GM12878 (cell line): ENCODE data around the gene FERMT1. TPM values are rescaled to one million over a fixed set of nuclear protein-coding genes. Genes with fewer than 3 reads are reported as not detected.

Experiments used
- ATAC-seq: fragments of 200-7000 bp; cut with Tn5 transposase; 3 replicates; pipeline ENCODE4 v1.9.1; 2020; ENCODE audit warnings: mild to moderate bottlenecking, moderate library complexity
- BruUV-seq: library from RNA; stranded (reverse); fragments of 400-500 nt; replicated peaks from 2 replicates; lab custom pipeline; 2021; lab: Mats Ljungman, UMichigan
- CTCF ChIA-PET: fragments of 300-600 bp; sonication (Branson Sonifier 250); formaldehyde crosslinking; extraction: SDS; loops from one replicate; lab custom pipeline; 2021; ENCODE audit warnings: inconsistent platforms; lab: Yijun Ruan, JAX
- POLR2A ChIA-PET: fragments of 350-600 bp; formaldehyde crosslinking; extraction: SDS; loops from one replicate; lab custom pipeline; 2021; ENCODE audit warnings: inconsistent platforms; lab: Charles Lee
- RAD21 ChIA-PET: fragments of 300-600 bp; sonication (Branson Sonifier 250); formaldehyde crosslinking; loops from one replicate; lab custom pipeline; 2023; ENCODE audit warnings: antibody characterized with exemption; ENCODE audit not compliant: unreplicated experiment; lab: Charles Lee
- SMC1A ChIA-PET: fragments of 300-600 bp; sonication (Branson Sonifier 250); formaldehyde crosslinking; loops from one replicate; lab custom pipeline; 2023; ENCODE audit not compliant: unreplicated experiment, uncharacterized antibody; lab: Charles Lee
- DNase-seq: peaks from one replicate; pipeline ENCODE4 v3.0.0-alpha.2; 2011; ENCODE audit warnings: low read depth, low spot score
- FAIRE-seq: peaks from 3 replicates; lab custom pipeline; 2011; peaks lifted over from hg19 to GRCh38; lab: Jason Lieb, UNC
- H2AFZ ChIP-seq: 2 replicates; pipeline ENCODE4 v1.6.0; 2011; ENCODE audit warnings: low read depth, low read length, control low read depth; ENCODE audit not compliant: control insufficient read depth
- H3K27ac ChIP-seq: 2 replicates; pipeline ENCODE4 v1.5.1; 2011; ENCODE audit warnings: control low read depth; ENCODE audit not compliant: control insufficient read depth, insufficient read depth
- H3K27me3 ChIP-seq, 2 experiments: replicated peaks in 1 of 2; 2 replicates each; pipeline versions ENCODE4 v1.6.0 to v1.6.1; 2011; ENCODE audit warnings: low read length in 1 of 2; ENCODE audit not compliant: control insufficient read depth in 2 of 2, insufficient read depth in 2 of 2
- H3K36me3 ChIP-seq, 2 experiments: 2 replicates each; pipeline ENCODE4 v1.5.1; 2011; ENCODE audit warnings: low read length in 1 of 2; ENCODE audit not compliant: control insufficient read depth in 2 of 2, insufficient read depth in 2 of 2
- H3K4me1 ChIP-seq: 2 replicates; pipeline ENCODE4 v1.6.1; 2011; ENCODE audit warnings: mild to moderate bottlenecking, low read length, moderate library complexity, mixed read lengths; ENCODE audit not compliant: control insufficient read depth, insufficient read depth
- H3K4me2 ChIP-seq: 2 replicates; pipeline ENCODE4 v1.6.0; 2011; ENCODE audit warnings: control low read depth; ENCODE audit not compliant: control insufficient read depth, insufficient read depth
- H3K4me3 ChIP-seq: fragments of 200-600 bp; sonication (generic); 2 replicates; pipeline ENCODE4 v1.5.1; 2016
- H3K79me2 ChIP-seq: 2 replicates; pipeline ENCODE4 v1.6.0; 2011; ENCODE audit warnings: low read length; ENCODE audit not compliant: control insufficient read depth, insufficient read depth
- H3K9ac ChIP-seq: 2 replicates; pipeline ENCODE4 v1.8.0; 2011; ENCODE audit warnings: low read length, control low read depth, mixed read lengths; ENCODE audit not compliant: control insufficient read depth, insufficient read depth
- H3K9me3 ChIP-seq: replicated peaks from 3 replicates; pipeline ENCODE4 v1.5.1; 2011; ENCODE audit warnings: mild to moderate bottlenecking, low read length; ENCODE audit not compliant: control insufficient read depth, insufficient read depth
- H4K20me1 ChIP-seq: 2 replicates; pipeline ENCODE4 v1.6.0; 2011; ENCODE audit not compliant: control insufficient read depth, insufficient read depth
- CBX5 ChIP-seq: sonication (generic); IDR thresholded peaks from 2 replicates; pipeline ENCODE4 v1.6.1; 2016; ENCODE audit warnings: low read depth, moderate library complexity, mild to moderate bottlenecking, inconsistent platforms
- E2F8 ChIP-seq: fragments of 450-650 bp; IDR thresholded peaks from 2 replicates; pipeline ENCODE4 v1.6.1; 2018; ENCODE audit warnings: mild to moderate bottlenecking, low read depth, moderate library complexity; ENCODE audit not compliant: partially characterized antibody
- EZH2 ChIP-seq: IDR thresholded peaks from 2 replicates; pipeline ENCODE4 v1.6.1; 2012; ENCODE audit warnings: low read depth, mild to moderate bottlenecking, control low read depth, inconsistent platforms, low read length, borderline replicate concordance; ENCODE audit not compliant: control insufficient read depth
- NFYB ChIP-seq: IDR thresholded peaks from 2 replicates; pipeline ENCODE4 v1.6.1; 2011; ENCODE audit warnings: low read depth, mild to moderate bottlenecking, low read length, improper control_type of control experiment, moderate library complexity; ENCODE audit not compliant: insufficient read depth
- NR2C1 ChIP-seq: fragments of 450-650 bp; IDR thresholded peaks from 2 replicates; pipeline ENCODE4 v1.6.1; 2017; ENCODE audit warnings: antibody characterized with exemption, mild to moderate bottlenecking, moderate library complexity
- RBBP5 ChIP-seq: fragments of 200-600 bp; sonication (generic); conservative IDR thresholded peaks from 2 replicates; pipeline ENCODE4 v1.6.1; 2016
- RELA ChIP-seq: fragments of 450-650 bp; IDR thresholded peaks from 2 replicates; pipeline ENCODE4 v1.8.0; 2014; ENCODE audit warnings: borderline replicate concordance; ENCODE audit not compliant: partially characterized antibody
- SREBF2 ChIP-seq: IDR thresholded peaks from 2 replicates; pipeline ENCODE4 v1.6.1; 2012; ENCODE audit warnings: mild to moderate bottlenecking, low read length
- USF2 ChIP-seq: IDR thresholded peaks from 2 replicates; pipeline ENCODE4 v1.6.1; 2011; ENCODE audit warnings: low read depth, low read length, improper control_type of control experiment, borderline replicate concordance
- WGBS: methylation state at CpG from one replicate; pipeline ENCODE4 v1.1.6; 2016; ENCODE audit warnings: low lambda C conversion rate; ENCODE audit not compliant: insufficient replicate concordance, insufficient coverage; ENCODE audit errors: missing lambda C conversion rate; 5-methylcytosine and 5-hydroxymethylcytosine counted together
- in situ Hi-C: fragments of 300-500 bp; cut with MboI; formaldehyde crosslinking; loops from 9 replicates; pipeline ENCODE4 v1.14.3; 2018; ENCODE audit warnings: mixed read lengths
- intact Hi-C: fragments of 100-400 bp; cut with micrococcal nuclease; formaldehyde crosslinking; loops from one replicate; pipeline ENCODE4 v1.14.2; 2022; ENCODE audit not compliant: unreplicated experiment
- polyA plus RNA-seq, 11 experiments: library from polyadenylated mRNA; depleted of rRNA in 4 of 11; unstranded in 6 of 11; stranded (reverse) in 5 of 11; fragments of >200 nt; fragmentation: Nextera tagmentation in 4 of 11; fragmentation: Illumina TruSeq in 1 of 11; extraction: Ambion mirVana in 4 of 11; extraction: Trizol in 1 of 11; gene quantifications; 1 replicate in 1 of 11; 2 replicates in 10 of 11; pipeline versions ENCODE4 v1.2.1 to v1.2.3, GENCODE V29; 2011 to 2016; ENCODE audit warnings: inconsistent platforms in 2 of 11, missing spikeins in 2 of 11, low read depth in 1 of 11
- total RNA-seq, 4 experiments: library from RNA; depleted of rRNA in 3 of 4; stranded (reverse); fragments of >200 nt in 3 of 4; fragmentation: Illumina TruSeq in 1 of 4; extraction: Trizol in 1 of 4; gene quantifications; 2 replicates each; pipeline versions ENCODE4 v1.2.1 to v1.2.3, GENCODE V29; 2013 to 2021

FERMT1 gene
- total and polyA plus RNA-seq, 10 of the 15 experiments (the other 5 are each of a cell fraction or from before 2014, with no cell fraction given) = 0.04 to 3.1 (median 0.45) TPM

GRCh38 chr20:6115221-6115895 lies 7.5 kb downstream of the FERMT1 start (continued):
- TF ChIP-seq E2F8 (no peak), SREBF2 (no peak), USF2 (no peak), RELA (no peak)

- no peak for ATAC-seq
- no peak for DNase-seq
- FAIRE-seq = no peak
- ChIA-PET CTCF (interaction anchor here (1.0 to 1.3 kb wide), 2 partner anchors 9 to 11 kb away, joined by 3 to 4 read pairs; no protein-coding TSS in a partner anchor), SMC1A (interaction anchor here (0.6 to 2.2 kb wide), 3 partner anchors 11 to 670 kb away, joined by 3 to 7 read pairs (median 3); no protein-coding TSS in a partner anchor), RAD21 (no interaction called here), POLR2A (interaction anchor here (1.2 kb wide), 1 partner anchor 10 kb away, joined by 4 read pairs; no protein-coding TSS in a partner anchor)
- no peaks in the 10 kb centered on the region for H3K79me2 ChIP-seq
- no peaks in the 10 kb centered on the region for H4K20me1 ChIP-seq
- no peaks in the 10 kb centered on the region for H3K27me3 ChIP-seq
- H3K36me3 ChIP-seq = no peaks in the 10 kb centered on the region
- H3K9me3 ChIP-seq = no peaks in the 10 kb centered on the region; the same call in 2 of the 3 replicates
- H3K27ac ChIP-seq = no peak overlapping the region
- H2AFZ ChIP-seq = no peak overlapping the region
- in situ Hi-C loops (no loop called here), intact Hi-C loops (no loop called here)
- H3K4me1 ChIP-seq = no peaks in the 10 kb centered on the region
- 0% methylated on average over 1 of the region's 1 CpG for WGBS
- BruUV-seq = no TSS peak
- TF ChIP-seq NFYB = no peak
- TF ChIP-seq RBBP5 = no peak
- TF ChIP-seq CBX5 = no peak
- no peak for TF ChIP-seq NR2C1
- TF ChIP-seq EZH2 = no peak
- no peak overlapping the region for H3K9ac ChIP-seq
- no peak overlapping the region for H3K4me2 ChIP-seq
- H3K4me3 ChIP-seq = no peak overlapping the region
Measured at GRCh38 chr20:6114696-6115095, 8.1 kb downstream of the FERMT1 start.
